Subcutaneous adipose tissue (tissue), 4 donors: ENCODE data around the gene GPR146. TPM values are rescaled to one million over a fixed set of nuclear protein-coding genes. Genes with fewer than 3 reads are reported as not detected.

Experiments used
- total RNA-seq, 4 donors: library from RNA; depleted of rRNA; stranded (reverse); fragments of >200 nt; gene quantifications; one replicate each; pipeline ENCODE4 v1.1.0, GENCODE V29; 2016
- TF ChIP-seq, protein P1 (sequence below): fragments of 450-650 bp; IDR thresholded peaks from one replicate; pipeline ENCODE4 v1.5.1; 2016; ENCODE audit warnings: low read depth, mild to moderate bottlenecking, control low read depth, antibody characterized with exemption, moderate library complexity

The GPR146 gene
- total RNA-seq, 4 donors from 2014 or later = 44.0 to 145 (median 61.4) TPM

DNA sequence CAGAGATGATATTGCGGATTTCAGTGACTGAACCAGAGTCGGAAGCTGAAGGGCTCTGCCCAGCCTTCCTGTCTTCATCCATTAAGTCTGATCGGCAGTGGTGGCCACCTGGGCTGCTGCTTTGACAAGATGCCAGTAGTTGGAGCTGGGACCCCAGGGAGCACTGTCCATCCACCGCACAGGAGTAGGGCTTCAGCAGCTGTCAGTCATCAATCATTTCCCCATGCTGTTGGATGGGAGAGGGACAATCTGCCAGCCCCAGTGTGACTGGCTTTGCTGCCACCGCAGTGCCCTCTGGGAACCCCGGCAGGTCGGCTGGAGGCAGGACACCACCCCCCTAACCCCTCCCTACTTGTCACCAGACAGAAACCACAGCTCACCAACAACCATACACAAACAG, 23.0 kb upstream of the GPR146 start:
- TF ChIP-seq, protein P1, sequence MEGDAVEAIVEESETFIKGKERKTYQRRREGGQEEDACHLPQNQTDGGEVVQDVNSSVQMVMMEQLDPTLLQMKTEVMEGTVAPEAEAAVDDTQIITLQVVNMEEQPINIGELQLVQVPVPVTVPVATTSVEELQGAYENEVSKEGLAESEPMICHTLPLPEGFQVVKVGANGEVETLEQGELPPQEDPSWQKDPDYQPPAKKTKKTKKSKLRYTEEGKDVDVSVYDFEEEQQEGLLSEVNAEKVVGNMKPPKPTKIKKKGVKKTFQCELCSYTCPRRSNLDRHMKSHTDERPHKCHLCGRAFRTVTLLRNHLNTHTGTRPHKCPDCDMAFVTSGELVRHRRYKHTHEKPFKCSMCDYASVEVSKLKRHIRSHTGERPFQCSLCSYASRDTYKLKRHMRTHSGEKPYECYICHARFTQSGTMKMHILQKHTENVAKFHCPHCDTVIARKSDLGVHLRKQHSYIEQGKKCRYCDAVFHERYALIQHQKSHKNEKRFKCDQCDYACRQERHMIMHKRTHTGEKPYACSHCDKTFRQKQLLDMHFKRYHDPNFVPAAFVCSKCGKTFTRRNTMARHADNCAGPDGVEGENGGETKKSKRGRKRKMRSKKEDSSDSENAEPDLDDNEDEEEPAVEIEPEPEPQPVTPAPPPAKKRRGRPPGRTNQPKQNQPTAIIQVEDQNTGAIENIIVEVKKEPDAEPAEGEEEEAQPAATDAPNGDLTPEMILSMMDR = no peak

GRCh38 chr7:1021931-1022330, 22.4 kb upstream of the GPR146 start:
- TF ChIP-seq, protein P1 = no peak

DNA sequence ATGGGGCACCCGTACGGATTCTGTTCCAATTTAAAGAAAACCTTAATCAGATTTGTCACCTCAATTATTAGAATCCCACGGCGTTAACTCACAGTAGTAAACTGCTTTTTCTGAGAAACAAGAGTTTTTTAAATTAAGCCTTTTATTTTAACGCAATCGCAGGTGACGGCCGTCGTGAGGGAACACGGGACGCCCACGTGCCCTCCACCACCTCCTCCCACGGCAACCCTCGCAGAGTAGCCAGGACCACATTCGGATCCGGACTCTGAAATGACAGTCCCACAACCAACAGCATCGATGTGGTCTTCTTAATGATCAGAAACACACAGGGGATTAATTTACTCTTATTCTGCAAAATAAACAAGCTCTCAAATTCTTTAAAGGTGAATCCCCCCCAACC, 22.0 kb upstream of the GPR146 start:
- TF ChIP-seq, protein P1 = no peak

- TF ChIP-seq, protein P1 = no peak
Observed at GRCh38 chr7:1022801-1023465, 21.4 kb upstream of the GPR146 start.

GRCh38 chr7:1024331-1024841, 20.0 kb upstream of the GPR146 start:
- TF ChIP-seq, protein P1 = no peak

GRCh38 chr7:1024876-1025742, 19.2 kb upstream of the GPR146 start:
- TF ChIP-seq, protein P1 = no peak
